IPS-NIHi7 (cell line): ENCODE data around the gene ZNF571.

Source experiments
- DNase-seq: peaks from one replicate; pipeline ENCODE4 v3.0.0; 2012; ENCODE audit warnings: mixed read lengths; ENCODE audit errors: extremely low spot score

Gene ZNF571

DNA sequence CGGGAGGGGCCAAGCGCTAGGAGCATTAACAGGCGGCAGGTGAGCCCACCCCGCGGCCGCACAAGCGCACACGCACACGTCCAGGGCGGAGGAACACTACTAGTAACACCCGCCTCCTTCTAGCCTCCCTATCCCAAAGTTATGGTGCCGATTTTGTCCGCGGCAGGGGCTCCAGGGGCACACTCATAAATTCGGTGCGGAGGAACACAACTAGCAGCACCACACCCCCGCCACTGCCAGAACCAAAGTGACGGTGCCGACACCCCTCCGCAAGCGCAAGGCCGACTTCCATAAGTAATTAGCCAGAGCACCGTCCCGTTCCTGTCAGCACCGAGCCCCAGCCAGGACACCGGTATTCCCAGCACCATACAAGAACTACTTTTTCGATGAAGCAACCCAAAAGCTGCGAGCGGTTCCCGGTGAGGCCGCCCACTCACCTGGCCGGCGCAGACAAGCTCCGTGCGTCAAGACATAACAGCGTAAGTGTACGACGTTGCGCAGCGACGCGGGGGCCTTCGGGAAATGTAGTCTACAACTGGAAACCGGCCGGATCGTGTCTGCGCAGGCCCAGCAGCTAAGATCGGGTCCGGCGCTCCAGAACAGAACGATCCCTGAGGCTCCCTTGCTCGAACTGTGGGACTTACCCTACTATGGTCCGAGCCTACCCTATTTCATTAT, at the start of gene ZNF571, which contains the start of gene ZNF540:
ZNF571 (minus strand) TSS at position 489 of the 678 bp plus-strand sequence. CDS start 8,116 bp downstream, outside the sequence.
ZNF540 (plus strand) TSS at position 573 of the 678 bp plus-strand sequence. CDS start 3,572 bp downstream, outside the sequence.
- peak; percentile 92 for DNase-seq

DNA sequence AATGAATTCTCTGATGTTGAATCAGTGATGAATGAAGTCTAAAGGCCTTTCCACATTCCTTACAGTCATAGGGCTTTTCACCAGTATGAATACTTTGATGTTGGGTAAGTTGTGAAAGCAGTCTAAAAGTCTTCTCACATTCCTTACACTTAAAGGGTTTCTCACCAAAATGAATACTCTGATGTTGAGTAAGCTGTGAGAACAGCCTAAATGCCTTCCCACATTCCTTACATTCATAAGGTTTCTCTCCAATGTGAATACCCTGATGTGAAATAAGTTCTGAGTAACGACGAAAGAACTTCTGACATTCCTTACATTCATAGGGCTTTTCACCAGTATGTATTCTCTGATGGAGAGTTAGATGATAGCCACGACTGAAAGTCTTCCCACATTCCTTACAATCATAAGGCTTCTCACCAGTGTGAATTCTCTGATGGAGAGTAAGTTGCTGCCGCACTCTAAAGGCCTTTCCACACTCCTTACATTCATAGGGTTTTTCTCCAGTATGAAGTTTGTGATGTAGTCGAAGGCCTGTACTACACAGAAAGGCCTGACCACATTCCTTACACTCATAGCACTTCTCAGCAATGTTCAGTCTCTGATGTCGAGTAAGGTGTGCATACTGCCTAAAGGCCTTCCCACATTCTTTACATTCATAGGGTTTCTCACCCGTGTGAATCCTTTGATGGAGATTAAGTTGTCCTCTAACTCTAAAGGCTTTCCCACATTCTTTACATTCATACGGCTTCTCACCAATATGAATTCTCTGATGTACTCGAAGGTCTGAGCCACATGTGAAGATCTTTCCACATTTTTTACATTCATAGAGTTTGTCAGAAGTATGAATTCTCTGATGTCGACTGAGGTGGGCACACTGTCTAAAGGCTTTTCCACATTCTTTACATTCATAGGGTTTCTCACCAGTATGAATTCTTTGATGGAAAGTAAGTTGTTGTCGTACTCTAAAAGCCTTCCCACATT, 40.8 kb upstream of the ZNF571 start:
- DNase-seq: no peak

DNA sequence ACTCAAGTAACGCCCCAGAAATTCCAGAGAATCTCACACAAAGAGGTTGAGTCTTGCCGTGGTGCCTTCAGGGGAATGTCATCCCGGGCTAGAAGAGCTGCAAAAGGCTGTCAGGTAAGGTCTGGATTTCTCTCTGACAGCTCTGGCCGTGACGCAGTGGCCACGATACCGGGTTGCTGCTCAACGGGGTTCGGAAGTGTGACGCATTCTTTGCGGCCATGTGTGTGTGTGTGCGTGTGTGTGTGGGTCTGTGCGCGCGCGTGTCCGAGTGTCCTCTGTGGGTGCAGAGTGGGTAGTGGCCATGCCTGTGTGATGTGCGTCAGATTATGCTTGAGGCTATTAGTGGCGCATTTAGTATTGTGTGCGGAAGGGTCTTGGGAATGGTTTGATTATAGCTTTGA, 390 bp upstream of the ZNF571 start:
- no peak for DNase-seq

DNA sequence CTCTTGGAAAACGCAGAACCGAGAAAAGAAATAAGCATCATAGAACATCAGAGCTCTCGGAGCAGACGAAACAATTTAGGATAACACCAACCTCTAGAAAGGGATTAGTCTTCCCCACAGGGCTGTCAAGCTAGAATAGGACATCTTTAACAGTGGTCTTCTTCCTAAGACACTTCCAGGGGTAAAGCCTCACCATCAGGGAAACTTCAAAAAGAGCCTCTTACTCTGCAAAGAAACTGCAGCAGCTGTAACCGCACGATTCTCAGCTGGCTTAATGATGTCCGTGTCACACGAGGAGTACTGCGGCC, 642 bp downstream of the ZNF571 start:
- DNase-seq: no peak

DNA sequence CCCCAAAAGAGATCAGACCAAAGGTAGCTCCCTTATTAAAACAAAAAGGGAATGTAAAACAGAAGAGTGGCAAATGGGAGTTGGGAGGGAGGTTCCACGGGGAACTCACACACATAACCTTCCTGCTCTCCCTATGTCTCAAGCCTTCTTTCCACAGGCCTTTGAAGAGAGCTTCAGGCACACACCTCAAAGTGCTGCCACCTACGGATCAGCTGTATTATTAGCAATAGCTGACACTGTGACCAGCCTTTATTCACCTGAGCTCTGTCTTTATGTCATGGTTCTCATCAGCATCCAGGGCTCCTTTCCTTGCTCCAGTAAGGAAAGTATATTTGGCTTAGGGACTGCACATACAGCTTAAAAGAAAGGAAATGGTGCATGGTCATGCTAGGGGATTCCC, 11.3 kb downstream of the ZNF571 start:
- peak; percentile 63 for DNase-seq

DNA sequence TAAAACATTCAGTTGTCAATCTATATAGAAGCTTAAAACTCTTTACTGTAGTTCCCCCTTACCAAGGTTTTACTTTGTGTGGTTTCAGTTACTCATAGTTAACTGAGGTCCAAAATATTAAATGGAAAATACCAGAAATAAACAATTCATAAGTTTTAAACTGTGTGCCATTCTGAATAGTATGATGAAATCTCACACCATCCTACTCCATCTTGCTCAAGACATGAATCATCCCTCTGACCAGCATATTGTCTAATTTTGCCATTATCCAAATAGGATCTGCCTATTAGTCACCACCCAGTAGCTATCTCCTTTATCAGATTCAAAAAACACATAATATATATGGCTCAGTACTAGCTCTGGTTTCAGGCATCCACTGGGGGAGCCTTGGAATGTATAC, 22.4 kb downstream of the ZNF571 start:
- no peak for DNase-seq

DNA sequence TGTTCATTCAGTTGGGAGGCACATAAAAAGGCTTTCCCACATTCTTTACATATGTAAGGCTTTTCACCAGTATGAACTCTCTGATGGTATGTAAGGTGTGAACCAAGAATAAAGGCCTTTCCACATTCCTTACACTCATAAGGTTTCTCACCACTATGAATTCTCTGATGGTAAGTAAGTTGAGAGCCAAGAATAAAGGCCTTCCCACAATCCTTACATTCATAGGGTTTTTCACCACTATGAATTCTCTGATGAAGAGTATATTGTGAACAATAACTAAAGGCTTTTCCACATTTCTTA, 29.3 kb downstream of the ZNF571 start:
- DNase-seq: no peak

DNA sequence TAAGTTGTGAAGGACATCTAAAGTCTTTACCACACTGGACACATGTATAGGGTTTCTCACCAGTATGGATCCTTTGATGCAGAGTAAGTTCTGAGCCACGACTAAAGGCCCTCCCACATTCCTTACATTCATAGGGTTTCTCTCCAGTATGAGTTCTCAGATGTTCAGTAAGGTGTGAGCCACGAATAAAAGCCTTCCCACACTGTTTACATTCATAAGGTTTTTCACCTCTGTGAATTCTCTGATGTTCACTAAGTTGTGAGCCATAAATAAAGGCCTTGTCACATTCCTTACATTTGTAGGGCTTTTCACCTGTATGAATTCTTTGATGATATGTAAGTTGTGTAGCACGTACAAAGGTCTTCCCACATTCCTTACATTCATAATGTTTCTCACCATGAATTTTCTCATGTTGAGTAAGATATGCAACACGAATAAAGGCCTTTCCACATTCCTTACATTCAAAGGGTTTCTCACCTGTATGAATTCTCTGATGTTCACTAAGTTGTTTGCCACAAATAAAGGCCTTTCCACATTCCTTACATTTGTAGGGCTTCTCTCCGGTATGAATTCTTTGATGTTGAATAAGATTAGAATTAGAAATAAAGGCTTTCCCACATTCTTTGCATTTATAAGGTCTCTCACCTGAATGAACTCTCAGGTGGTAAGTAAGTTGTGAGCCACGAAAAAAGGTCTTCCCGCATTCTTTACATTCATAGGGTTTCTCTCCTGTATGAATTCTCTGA, 29.8 kb downstream of the ZNF571 start:
- no peak for DNase-seq

DNA sequence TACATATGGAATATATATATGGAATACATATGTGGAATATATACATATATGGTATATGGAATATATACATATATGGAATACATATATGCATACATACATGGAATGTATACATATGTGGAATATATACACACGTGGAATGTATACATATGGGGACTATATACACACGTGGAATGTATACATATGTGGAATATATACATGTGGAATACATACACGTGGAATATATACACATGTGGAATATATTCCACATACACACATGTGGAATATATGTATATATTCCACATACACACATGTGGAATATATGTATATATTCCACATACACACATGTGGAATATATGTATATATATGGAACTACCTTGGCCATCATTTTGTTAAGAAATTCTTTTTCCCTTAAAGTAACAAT, 31.1 kb downstream of the ZNF571 start:
- no peak for DNase-seq

DNA sequence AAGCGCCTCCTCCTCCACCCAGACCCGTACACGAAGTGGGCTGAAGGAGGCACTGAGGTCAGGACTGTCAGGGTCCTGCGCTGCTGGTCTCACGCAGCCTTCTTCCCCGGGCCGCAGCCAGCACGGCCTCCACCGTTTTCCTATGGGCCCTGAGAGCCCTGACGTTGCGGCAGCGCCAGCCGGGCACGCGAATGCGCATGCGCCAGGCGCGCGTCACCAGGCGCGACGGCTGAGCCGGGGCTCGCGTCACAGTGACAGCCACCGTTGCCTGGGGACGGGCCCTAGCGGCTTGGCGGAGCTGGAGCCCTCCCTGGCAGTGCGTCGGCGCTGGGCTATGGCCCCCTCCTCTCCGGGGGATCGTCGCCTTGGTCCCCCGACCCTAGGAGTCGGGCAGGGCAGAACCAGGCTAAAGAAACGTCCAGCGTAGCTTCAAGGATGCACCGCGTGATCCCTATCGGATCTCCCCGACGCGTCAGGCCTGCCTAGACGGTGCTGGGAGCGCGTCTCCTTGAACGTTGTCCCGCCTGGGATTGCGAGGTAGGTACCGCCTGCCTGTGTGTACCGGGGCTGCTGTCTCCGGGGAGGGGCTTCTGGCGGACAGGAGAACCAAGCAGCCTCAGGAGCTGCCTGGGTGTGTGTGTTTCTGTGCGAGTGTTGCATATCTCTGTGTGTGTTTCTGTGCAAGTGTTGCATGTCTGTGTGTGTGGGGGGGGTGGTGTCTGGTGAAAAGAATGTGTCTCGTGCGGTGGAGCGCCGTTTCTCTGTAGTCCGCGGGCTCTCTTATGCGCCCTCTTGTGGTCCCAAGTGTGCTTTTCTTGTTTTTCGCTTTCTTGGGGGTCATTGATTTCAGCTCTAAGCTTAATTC, 43.2 kb downstream of the ZNF571 start:
- DNase-seq: peak; percentile 71

DNA sequence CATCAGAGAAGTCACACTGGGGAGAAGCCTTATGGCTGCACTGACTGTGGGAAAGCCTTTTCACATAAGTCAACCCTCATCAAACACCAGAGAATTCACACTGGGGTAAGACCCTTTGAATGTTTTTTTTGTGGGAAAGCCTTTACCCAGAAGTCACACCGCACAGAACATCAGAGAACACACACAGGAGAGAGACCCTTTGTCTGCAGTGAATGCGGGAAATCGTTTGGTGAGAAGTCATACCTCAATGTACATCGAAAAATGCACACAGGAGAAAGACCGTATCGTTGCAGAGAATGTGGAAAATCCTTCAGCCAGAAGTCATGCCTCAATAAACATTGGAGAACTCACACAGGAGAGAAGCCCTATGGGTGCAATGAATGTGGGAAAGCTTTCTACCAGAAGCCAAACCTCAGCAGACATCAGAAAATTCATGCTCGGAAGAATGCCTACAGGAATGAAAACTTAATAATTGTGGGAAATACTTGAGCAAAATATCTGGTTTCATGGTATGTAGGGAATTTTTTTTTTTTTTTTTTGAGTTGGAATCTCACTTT, 57.1 kb downstream of the ZNF571 start:
- no peak for DNase-seq

DNA sequence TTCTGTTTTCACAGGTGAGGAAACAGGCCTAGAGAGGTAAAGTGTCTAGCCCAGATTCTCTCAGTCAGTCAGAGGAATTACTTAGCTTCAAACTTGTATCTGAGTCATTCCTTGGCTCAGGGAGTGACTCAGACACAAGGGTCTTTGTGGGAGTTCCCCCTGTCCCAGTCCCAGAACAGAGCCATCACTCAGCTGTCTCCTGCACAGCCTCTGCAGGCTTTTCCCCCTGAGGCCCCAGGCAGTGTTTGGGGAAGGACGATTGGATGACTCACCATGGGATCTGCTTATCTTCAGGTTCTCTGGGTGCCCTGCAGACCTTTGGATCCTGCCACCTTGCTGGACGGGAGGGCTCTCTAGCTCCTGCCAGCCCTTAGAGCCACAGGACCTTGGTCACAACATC, 74.7 kb downstream of the ZNF571 start:
- DNase-seq: peak; percentile 22
